Duodenal mucosa (tissue), 2 donors: Measurements from ENCODE around the gene INSIG1.

ENCODE experiments used
- H3K27ac ChIP-seq: one replicate; pipeline ENCODE4 v1.7.0; 2013; ENCODE audit warnings: low read depth, low read length
- H3K27me3 ChIP-seq, 2 donors: one replicate each; pipeline ENCODE4 v1.7.0; 2013; ENCODE audit warnings: low read length in 2 of 2, control low read depth in 1 of 2; ENCODE audit not compliant: insufficient read depth in 2 of 2, control insufficient read depth in 1 of 2
- H3K36me3 ChIP-seq, 2 donors: one replicate each; pipeline ENCODE4 v1.7.0; 2013; ENCODE audit warnings: low read length in 2 of 2, control low read depth in 1 of 2; ENCODE audit not compliant: insufficient read depth in 2 of 2, control insufficient read depth in 1 of 2
- H3K4me1 ChIP-seq, 2 donors: one replicate each; pipeline ENCODE4 v1.7.0; 2013; ENCODE audit warnings: low read length in 2 of 2, control low read depth in 1 of 2; ENCODE audit not compliant: insufficient read depth in 2 of 2, control insufficient read depth in 1 of 2
- H3K4me3 ChIP-seq, 2 donors: one replicate each; pipeline ENCODE4 v1.7.0; 2013; ENCODE audit warnings: low read length in 2 of 2, low read depth in 1 of 2
- H3K9ac ChIP-seq, 2 donors: one replicate each; pipeline ENCODE4 v1.7.0; 2013; ENCODE audit warnings: low read length in 2 of 2, low read depth in 1 of 2
- H3K9me3 ChIP-seq, 2 donors: one replicate each; pipeline ENCODE4 v1.7.0; 2013; ENCODE audit warnings: low read length in 2 of 2, control low read depth in 1 of 2; ENCODE audit not compliant: control insufficient read depth in 1 of 2

INSIG1 gene

DNA sequence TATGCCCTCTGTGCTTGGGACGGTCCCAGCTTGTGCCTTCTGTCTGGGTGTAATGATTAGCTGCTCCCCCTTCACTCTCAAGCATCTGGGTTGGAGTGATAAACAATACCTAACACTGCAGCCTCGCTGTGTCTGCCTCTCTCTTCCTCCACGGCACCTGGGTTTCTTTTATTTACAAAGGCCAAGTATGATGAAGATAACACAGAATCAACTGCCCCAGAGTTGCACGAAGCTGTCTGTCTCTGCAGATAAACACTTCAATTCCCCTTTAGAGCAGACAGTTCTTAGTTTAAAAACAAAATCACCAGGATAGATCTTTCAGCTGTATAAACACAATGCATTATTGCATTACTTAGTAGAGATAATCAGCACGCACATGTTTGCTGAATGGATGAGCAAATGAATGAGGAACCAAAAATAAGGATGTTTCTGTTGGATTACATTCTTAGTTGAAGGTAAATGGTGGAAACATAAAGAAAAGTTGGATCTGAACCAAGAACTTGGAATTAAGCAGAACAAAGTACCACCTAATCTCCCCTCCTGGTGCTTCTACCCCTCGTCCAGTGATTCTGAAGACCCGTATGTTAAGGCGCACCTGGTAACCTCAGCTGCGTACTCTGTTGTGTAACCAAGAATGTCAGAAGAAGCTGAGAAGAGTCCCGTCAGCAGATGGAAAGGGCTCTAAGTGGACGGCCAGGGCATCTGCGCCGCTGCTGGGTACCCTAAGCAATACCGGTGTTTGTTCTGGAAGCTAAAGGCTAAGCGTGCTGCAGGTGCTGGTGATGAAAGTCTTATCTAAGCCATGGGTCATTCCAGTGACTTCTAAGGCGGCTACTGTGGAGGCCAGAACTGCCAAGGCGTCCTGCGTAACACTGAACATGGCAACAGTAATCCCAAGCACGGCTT, 26.6 kb downstream of the INSIG1 start:
- Histone ChIP-seq H3K27me3 (peaks cover 0 to 3% of the 10 kb centered on the region in 2 donors), H3K36me3 (no peaks in the 10 kb centered on the region), H3K4me3 (no peak overlapping the region), H3K9me3 (no peaks in the 10 kb centered on the region), H3K9ac (no peak overlapping the region), H3K27ac (no peak overlapping the region), H3K4me1 (no peaks in the 10 kb centered on the region)

DNA sequence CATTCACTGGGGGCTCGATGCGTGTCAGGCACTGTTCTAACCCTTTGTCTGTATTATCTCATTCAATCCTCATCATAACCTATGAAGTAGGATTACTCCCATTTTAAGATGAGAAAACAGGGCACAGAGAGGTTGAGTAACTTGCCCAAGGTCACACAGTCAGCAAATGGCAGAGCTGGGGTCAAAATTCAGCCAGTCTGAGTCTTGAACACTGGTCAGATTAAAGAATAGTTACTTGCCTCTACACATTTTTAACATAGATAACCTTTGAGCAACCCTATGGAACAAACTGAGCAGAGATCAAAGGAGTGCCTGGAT, 27.2 kb downstream of the INSIG1 start:
- Histone ChIP-seq H3K9ac (no peak overlapping the region), H3K36me3 (no peaks in the 10 kb centered on the region), H3K4me1 (no peaks in the 10 kb centered on the region), H3K27me3 (peaks cover 0 to 3% of the 10 kb centered on the region in 2 donors), H3K4me3 (no peak overlapping the region), H3K9me3 (no peaks in the 10 kb centered on the region), H3K27ac (no peak overlapping the region)

- no peak overlapping the region for H3K27ac ChIP-seq
- no peaks in the 10 kb centered on the region for H3K9me3 ChIP-seq
- no peaks in the 10 kb centered on the region for H3K4me1 ChIP-seq
- no peak overlapping the region for H3K9ac ChIP-seq
- H3K4me3 ChIP-seq, result no peak overlapping the region
- H3K36me3 ChIP-seq, result no peaks in the 10 kb centered on the region
- peaks cover 0 to 3% of the 10 kb centered on the region in 2 donors for H3K27me3 ChIP-seq
These were observed 28.7 kb downstream of the INSIG1 start for GRCh38 chr7:155326385-155326784.

GRCh38 chr7:155327590-155328320, 30.1 kb downstream of the INSIG1 start:
- Histone ChIP-seq H3K27ac (no peak overlapping the region), H3K9me3 (no peaks in the 10 kb centered on the region), H3K9ac (no peak overlapping the region), H3K27me3 (peaks cover 0 to 3% of the 10 kb centered on the region in 2 donors), H3K4me1 (no peaks in the 10 kb centered on the region), H3K36me3 (no peaks in the 10 kb centered on the region), H3K4me3 (no peak overlapping the region)

- H3K4me1 ChIP-seq, result no peaks in the 10 kb centered on the region
- H3K36me3 ChIP-seq, result no peaks in the 10 kb centered on the region
- no peak overlapping the region for H3K9ac ChIP-seq
- no peak overlapping the region for H3K27ac ChIP-seq
- H3K9me3 ChIP-seq, result no peaks in the 10 kb centered on the region
- H3K4me3 ChIP-seq, result no peak overlapping the region
- peaks cover 0 to 8% of the 10 kb centered on the region in 2 donors for H3K27me3 ChIP-seq
These were observed 31.5 kb downstream of the INSIG1 start for GRCh38 chr7:155329225-155329624.

DNA sequence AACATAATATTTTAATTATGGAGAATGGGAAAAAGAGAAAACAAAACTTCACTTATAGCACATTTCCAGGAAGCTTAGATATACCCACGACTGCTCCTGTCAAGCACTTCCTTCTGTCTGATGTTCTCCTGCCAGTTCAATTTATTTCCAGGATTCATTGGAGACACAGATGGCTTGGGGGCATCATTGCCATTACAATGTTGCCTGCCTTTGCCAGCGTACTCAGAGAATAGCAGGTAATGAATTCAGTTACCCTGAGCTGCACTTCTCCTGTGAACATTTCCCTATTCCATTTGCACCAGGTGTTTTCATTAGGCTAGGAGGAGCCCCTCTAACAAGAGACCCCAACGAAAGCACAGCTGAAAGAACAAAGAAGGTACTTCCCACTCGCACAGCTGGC, 33.7 kb downstream of the INSIG1 start:
- no peak overlapping the region for H3K27ac ChIP-seq
- H3K27me3 ChIP-seq, result peaks cover 3 to 17% of the 10 kb centered on the region in 2 donors
- H3K9me3 ChIP-seq, result no peaks in the 10 kb centered on the region
- no peak overlapping the region for H3K4me3 ChIP-seq
- H3K4me1 ChIP-seq, result no peaks in the 10 kb centered on the region
- H3K36me3 ChIP-seq, result no peaks in the 10 kb centered on the region
- no peak overlapping the region for H3K9ac ChIP-seq

GRCh38 chr7:155333346-155334234, 35.9 kb downstream of the INSIG1 start:
- Histone ChIP-seq H3K9ac (no peak overlapping the region), H3K4me3 (no peak overlapping the region), H3K4me1 (no peaks in the 10 kb centered on the region), H3K9me3 (no peaks in the 10 kb centered on the region), H3K27ac (no peak overlapping the region), H3K27me3 (peaks cover 5 to 17% of the 10 kb centered on the region in 2 donors), H3K36me3 (no peaks in the 10 kb centered on the region)

GRCh38 chr7:155336812-155337602, 39.3 kb downstream of the INSIG1 start:
- peaks cover 10 to 17% of the 10 kb centered on the region in 2 donors for H3K27me3 ChIP-seq
- no peak overlapping the region for H3K4me3 ChIP-seq
- no peaks in the 10 kb centered on the region for H3K9me3 ChIP-seq
- H3K4me1 ChIP-seq, result no peaks in the 10 kb centered on the region
- H3K36me3 ChIP-seq, result no peaks in the 10 kb centered on the region
- no peak overlapping the region for H3K27ac ChIP-seq
- H3K9ac ChIP-seq, result no peak overlapping the region

DNA sequence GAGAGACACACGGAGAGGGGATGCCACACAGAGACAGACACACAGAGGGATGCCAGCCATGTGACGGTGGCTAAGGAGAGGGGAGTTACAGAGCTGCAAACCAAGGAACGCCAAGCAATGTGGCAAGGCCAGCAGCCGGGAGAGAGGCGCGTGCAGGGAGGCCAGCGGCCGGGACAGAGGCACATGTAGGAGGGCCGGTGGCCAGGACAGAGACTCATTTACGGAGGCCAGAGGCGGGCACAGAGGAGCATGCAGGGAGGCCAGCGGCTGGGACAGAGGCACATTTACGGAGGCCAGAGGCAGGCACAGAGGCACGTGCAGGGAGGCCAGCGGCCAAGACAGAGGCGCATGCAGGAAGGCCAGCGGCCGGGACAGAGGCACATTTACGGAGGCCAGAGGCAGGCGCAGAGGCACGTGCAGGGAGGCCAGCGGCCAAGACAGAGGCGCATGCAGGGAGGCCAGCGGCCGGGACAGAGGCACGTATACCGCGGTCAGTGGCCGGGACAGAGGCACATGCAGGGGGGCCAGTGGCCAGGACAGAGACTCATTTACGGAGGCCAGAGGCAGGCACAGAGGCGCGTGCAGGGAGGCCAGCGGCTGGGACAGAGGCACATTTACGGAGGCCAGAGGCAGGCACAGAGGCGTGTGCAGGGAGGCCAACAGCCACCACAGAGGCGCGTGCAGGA, 40.4 kb downstream of the INSIG1 start:
- Histone ChIP-seq H3K4me1 (no peaks in the 10 kb centered on the region), H3K9me3 (no peaks in the 10 kb centered on the region), H3K27ac (no peak overlapping the region), H3K9ac (no peak overlapping the region), H3K27me3 (peaks cover 10 to 17% of the 10 kb centered on the region in 2 donors), H3K4me3 (no peak overlapping the region), H3K36me3 (no peaks in the 10 kb centered on the region)
